ENCODE results near the gene ATR.

- TF ChIP-seq CTCF (IDR thresholded peaks at IDR 0.05; ENCODE audit: low read depth, low read length) (no peak), EZH2phosphoT487 (IDR thresholded peaks at IDR 0.05; ENCODE audit: low read depth) (no peak)
Observed at GRCh38 chr3:142429582-142429981, 149.0 kb downstream of the ATR start.

All from OCI-LY3 (cell line).